Fibroblast of skin of abdomen (primary cell): ENCODE measurements around the gene SCGB3A2.
"Not testable (repeated sequence)": the region's sequence is repeated elsewhere in the genome, so short reads cannot be mapped to it uniquely, and the experiment has no call there.

ENCODE experiments used
- DNase-seq: peaks from one replicate; pipeline ENCODE4 v3.0.0-alpha.2; 2013

Gene SCGB3A2

GRCh38 chr5:147863454-147864158 lies 14.9 kb upstream of the SCGB3A2 start:
- no peak for DNase-seq

GRCh38 chr5:147869112-147869511 lies 9.4 kb upstream of the SCGB3A2 start:
- DNase-seq, result no peak

GRCh38 chr5:147869892-147870291 lies 8.6 kb upstream of the SCGB3A2 start:
- not testable (repeated sequence) for DNase-seq

GRCh38 chr5:147871980-147872549 lies 6.4 kb upstream of the SCGB3A2 start:
- not testable (repeated sequence) for DNase-seq

- DNase-seq, result not testable (repeated sequence)
Measured at GRCh38 chr5:147872744-147873435, 5.6 kb upstream of the SCGB3A2 start.

GRCh38 chr5:147874118-147874875 lies 4.2 kb upstream of the SCGB3A2 start:
- not testable (repeated sequence) for DNase-seq

GRCh38 chr5:147874910-147875367 lies 3.6 kb upstream of the SCGB3A2 start:
- DNase-seq, result no peak

GRCh38 chr5:147876141-147876540 lies 2.4 kb upstream of the SCGB3A2 start:
- no peak for DNase-seq

- no peak for DNase-seq
Measured at GRCh38 chr5:147876626-147877025, 1.9 kb upstream of the SCGB3A2 start.

GRCh38 chr5:147879784-147880183 lies 1.3 kb downstream of the SCGB3A2 start:
- DNase-seq, result no peak

GRCh38 chr5:147880487-147880886 lies 2.0 kb downstream of the SCGB3A2 start:
- no peak for DNase-seq

GRCh38 chr5:147882586-147883313 lies 4.2 kb downstream of the SCGB3A2 start:
- no peak for DNase-seq

GRCh38 chr5:147887026-147887627 lies 8.6 kb downstream of the SCGB3A2 start:
- DNase-seq, result no peak

GRCh38 chr5:147887930-147888329 lies 9.4 kb downstream of the SCGB3A2 start:
- peak; percentile 24 for DNase-seq

- no peak for DNase-seq
Measured at GRCh38 chr5:147892696-147893296, 14.3 kb downstream of the SCGB3A2 start.

GRCh38 chr5:147893820-147894219 lies 15.3 kb downstream of the SCGB3A2 start:
- DNase-seq, result no peak

- DNase-seq, result no peak
Measured at GRCh38 chr5:147895864-147896263, 17.4 kb downstream of the SCGB3A2 start.

GRCh38 chr5:147898875-147899401 lies 20.4 kb downstream of the SCGB3A2 start:
- no peak for DNase-seq

GRCh38 chr5:147901599-147902039 lies 23.1 kb downstream of the SCGB3A2 start:
- peak; percentile 48 for DNase-seq

- DNase-seq, result no peak
Measured at GRCh38 chr5:147902609-147903115, 24.2 kb downstream of the SCGB3A2 start.

GRCh38 chr5:147904110-147904509 lies 25.6 kb downstream of the SCGB3A2 start:
- DNase-seq, result no peak
